AG09319 (cell line): ENCODE data around the gene LARP4B.

Experiments used
- DNase-seq: peaks from one replicate; pipeline ENCODE4 v3.0.0-alpha.2; 2010; ENCODE audit warnings: low read depth; ENCODE audit errors: extremely low read depth
- CTCF ChIP-seq: IDR thresholded peaks from 2 replicates; pipeline ENCODE4 v1.5.1; 2011; ENCODE audit warnings: low read depth, mild to moderate bottlenecking, inconsistent platforms, low read length, moderate library complexity

LARP4B gene

GRCh38 chr10:816091-816477 lies 115.4 kb downstream of the LARP4B start:
- TF ChIP-seq CTCF: no peak
- no peak for DNase-seq

- TF ChIP-seq CTCF: no peak
- DNase-seq: no peak
Measured at GRCh38 chr10:815338-816090, 116.0 kb downstream of the LARP4B start.

GRCh38 chr10:814536-815302 lies 116.8 kb downstream of the LARP4B start:
- no peak for TF ChIP-seq CTCF
- DNase-seq: no peak

DNA sequence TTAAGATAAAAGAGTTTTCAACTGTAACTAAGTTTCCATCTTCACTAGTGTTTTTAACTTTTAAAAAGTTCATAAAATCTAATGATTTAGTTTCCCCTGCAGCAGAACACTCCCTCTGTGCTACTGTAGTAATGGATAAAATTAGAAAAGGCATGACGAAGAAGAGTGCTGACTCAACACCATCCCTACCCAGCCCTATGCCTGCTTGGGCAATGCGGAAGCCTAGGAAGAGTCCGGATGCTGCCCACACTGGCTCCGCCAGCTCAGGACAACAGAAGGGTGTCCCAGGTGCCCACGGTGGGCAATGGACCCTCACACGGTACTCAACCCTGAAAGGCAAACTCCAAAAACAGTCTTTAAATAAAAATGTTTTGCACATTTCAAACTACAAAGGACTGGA lies 118.2 kb downstream of the LARP4B start:
- TF ChIP-seq CTCF: no peak

DNA sequence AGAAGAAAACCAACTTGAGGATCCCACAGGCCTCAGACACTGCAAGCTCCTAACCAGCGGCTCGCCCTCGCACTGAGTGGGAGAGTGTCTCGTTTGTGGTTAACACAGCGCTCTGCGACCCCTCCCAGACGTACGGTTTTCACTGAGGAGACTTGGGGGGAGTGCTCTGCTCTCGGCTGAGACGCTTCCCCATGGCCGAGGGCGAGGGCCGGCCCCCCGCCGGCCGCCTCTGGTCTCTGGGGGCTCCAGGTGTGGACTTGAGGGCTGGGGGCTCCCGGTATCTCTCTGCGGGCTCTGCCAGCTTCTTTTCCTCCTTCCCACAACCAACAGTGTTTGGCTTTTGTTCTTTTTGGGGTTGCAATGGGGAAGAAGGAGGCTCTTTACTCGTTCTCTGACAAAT lies 118.7 kb downstream of the LARP4B start:
- TF ChIP-seq CTCF: no peak
- no peak for DNase-seq

More for the DNA sequence above, 118.2 kb downstream of the LARP4B start:
- DNase-seq: no peak

DNA sequence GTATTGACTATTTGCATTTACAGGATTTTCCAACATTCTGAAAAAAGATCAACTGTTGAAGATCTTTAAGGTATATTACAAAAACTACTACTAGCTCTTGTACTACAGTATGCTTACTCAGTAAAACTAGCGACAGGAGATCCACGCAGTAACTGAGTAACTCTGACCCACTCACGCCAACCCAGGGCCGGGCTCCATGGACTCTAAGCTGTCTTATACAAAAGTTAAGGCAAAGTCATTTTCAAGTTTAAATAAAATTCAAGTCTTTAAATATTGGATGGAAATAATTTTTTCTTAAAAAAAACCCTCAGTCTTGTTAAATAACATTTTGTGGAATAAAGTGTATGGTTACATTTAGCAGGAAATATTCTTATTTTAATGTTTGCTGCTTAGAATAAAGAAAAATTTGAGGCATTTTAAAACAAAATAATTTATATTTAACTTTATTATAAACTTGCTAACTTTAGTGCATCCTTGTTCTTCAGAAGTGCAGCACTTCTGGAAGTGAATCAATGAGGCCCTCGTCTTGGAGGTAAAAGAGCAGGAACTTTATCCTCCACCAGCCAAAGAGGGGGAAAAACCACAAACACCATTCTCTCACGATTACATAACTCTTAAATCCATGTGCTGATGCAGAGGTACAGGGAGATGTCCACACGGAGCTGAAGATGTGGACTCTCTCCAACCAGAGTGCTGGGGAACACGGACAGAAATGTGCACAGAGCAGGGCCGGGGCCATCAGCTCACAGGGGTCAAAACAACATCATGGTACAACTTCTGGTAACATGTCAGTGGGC lies 119.9 kb downstream of the LARP4B start:
- TF ChIP-seq CTCF: no peak
- no peak for DNase-seq
